ENCODE measurements around the gene ZFX. TPM values are rescaled to one million over a fixed set of nuclear protein-coding genes. Genes with fewer than 3 reads are reported as not detected.

ZFX gene
- total RNA-seq, 2 donors from 2014 or later, result 67.6 to 69.9 TPM

GRCh38 chrX:24262309-24262708, 112.8 kb downstream of the ZFX start:
- intact Hi-C loops (cut with DNase I), result loop anchor here in 1 of 2 donors (5.0 kb wide), 1 partner anchor 730 kb away; no protein-coding TSS in a partner anchor
- no peak for DNase-seq (ENCODE audit: low spot score)

DNA sequence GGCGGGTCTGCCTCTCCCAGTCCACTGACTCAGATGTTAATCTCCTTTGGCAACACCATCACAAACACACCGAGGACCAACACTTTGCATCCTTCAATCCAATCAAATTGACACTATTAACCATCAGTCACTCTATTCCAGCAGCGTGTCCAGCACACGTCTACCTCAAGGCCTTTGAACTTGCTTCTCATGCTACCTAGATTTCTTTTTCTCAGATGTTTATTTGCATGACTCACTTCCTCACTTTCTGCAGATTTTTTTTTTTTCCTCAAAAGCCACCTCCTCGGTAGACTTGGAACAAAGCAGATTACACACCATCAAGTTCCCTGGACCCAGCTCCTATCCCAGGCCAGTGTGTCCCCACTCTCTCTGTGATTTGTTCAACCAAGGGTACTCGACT, 114.9 kb downstream of the ZFX start:
- intact Hi-C loops (cut with DNase I), result loop anchor here in 1 of 2 donors (5.0 kb wide), 1 partner anchor 728 kb away; no protein-coding TSS in a partner anchor
- DNase-seq (ENCODE audit: low spot score), result no peak

Other genes with a start within 250 kb of the ZFX start
- gene APOO, start 241.8 kb upstream of the ZFX start, total RNA-seq, result 10 to 100 TPM; 13.7 to 13.9 TPM
- gene CXorf58, start 241.7 kb upstream of the ZFX start, total RNA-seq, result under 1 TPM in 1 of 2 donors, not detected in 1; 0.24 TPM
- 1 to 10 TPM; 6.3 to 7.2 TPM for gene KLHL15, start 122.5 kb upstream of the ZFX start, total RNA-seq
- 100 to 1,000 TPM; 114 to 122 TPM for gene EIF2S3, start 94.8 kb upstream of the ZFX start, total RNA-seq
- gene SUPT20HL2, start 164.3 kb downstream of the ZFX start, total RNA-seq, result 1 to 10 TPM in 1 of 2 donors, under 1 TPM in 1; 0.76 to 1.9 TPM
- gene SUPT20HL1, start 210.9 kb downstream of the ZFX start, total RNA-seq, result under 1 TPM; 0.48 to 0.69 TPM